ENCODE measurements around the gene CAB39.

Gene CAB39

GRCh38 chr2:230678451-230678850, 34.2 kb upstream of the CAB39 start:
- Histone ChIP-seq H4K91ac (ENCODE audit: low read length) (no peak overlapping the region), H3K36me3 (ENCODE audit: control insufficient read depth in 1 of 2, insufficient read depth in 2 of 2, low read depth in 1 of 2, low read length in 2 of 2) (no peaks in the 10 kb centered on the region), H3K9ac (ENCODE audit: low read length) (no peak overlapping the region), H3K18ac (ENCODE audit: low read depth in 1 of 2, low read length in 2 of 2) (no peak overlapping the region), H3K4me1 (ENCODE audit: control insufficient read depth, insufficient read depth, low read depth, low read length) (peaks cover 6% of the 10 kb centered on the region), H2BK120ac (ENCODE audit: low read depth, low read length) (no peak overlapping the region), H3K9me3 (ENCODE audit: control insufficient read depth, low read length) (no peaks in the 10 kb centered on the region), H2BK5ac (ENCODE audit: low read depth, low read length, poor library complexity, severe bottlenecking) (no peak overlapping the region), H3K27ac (ENCODE audit: low read length, poor library complexity, severe bottlenecking) (no peak overlapping the region), H3K27me3 (ENCODE audit: control insufficient read depth in 1 of 2, insufficient read depth in 1 of 2, low read length in 2 of 2) (no peaks in the 10 kb centered on the region), H3K4me2 (ENCODE audit: low read length, poor library complexity, severe bottlenecking) (no peak overlapping the region), H2AK5ac (ENCODE audit: low read length, severe bottlenecking) (no peak overlapping the region), H3K4ac (ENCODE audit: low read depth in 1 of 2, low read length in 2 of 2) (no peak overlapping the region), H2AFZ (ENCODE audit: low read depth, low read length) (no peak overlapping the region), H2BK12ac (ENCODE audit: low read length in 2 of 2) (no peak overlapping the region), H2BK15ac (ENCODE audit: low read depth, poor library complexity, severe bottlenecking) (no peak overlapping the region), H3K14ac (ENCODE audit: low read length in 2 of 2) (no peak overlapping the region), H3K79me1 (replicated peaks; ENCODE audit: low read length, poor library complexity, severe bottlenecking) (no peaks in the 10 kb centered on the region), H3K4me3 (ENCODE audit: insufficient read depth in 1 of 2, low read depth in 1 of 2, low read length in 2 of 2) (no peak overlapping the region), H4K8ac (ENCODE audit: low read length) (no peak overlapping the region), H3K23ac (ENCODE audit: low read length in 2 of 2) (no peak overlapping the region)
- no peak for DNase-seq

- H4K91ac ChIP-seq (ENCODE audit: low read length) = no peak overlapping the region
These were observed 32.0 kb upstream of the CAB39 start for GRCh38 chr2:230680463-230681170.

GRCh38 chr2:230681171-230681545, 31.5 kb upstream of the CAB39 start:
- Histone ChIP-seq H3K4me3 (ENCODE audit: insufficient read depth in 1 of 2, low read depth in 1 of 2, low read length in 2 of 2) (no peak overlapping the region), H3K27ac (ENCODE audit: low read length, poor library complexity, severe bottlenecking) (no peak overlapping the region), H3K18ac (ENCODE audit: low read depth in 1 of 2, low read length in 2 of 2) (no peak overlapping the region), H3K36me3 (ENCODE audit: control insufficient read depth in 1 of 2, insufficient read depth in 2 of 2, low read depth in 1 of 2, low read length in 2 of 2) (no peaks in the 10 kb centered on the region), H2AFZ (ENCODE audit: low read depth, low read length) (no peak overlapping the region), H3K4me1 (ENCODE audit: control insufficient read depth, insufficient read depth, low read depth, low read length) (peaks cover 10% of the 10 kb centered on the region), H2AK5ac (ENCODE audit: low read length, severe bottlenecking) (no peak overlapping the region), H3K14ac (ENCODE audit: low read length in 2 of 2) (no peak overlapping the region), H3K23ac (ENCODE audit: low read length in 2 of 2) (no peak overlapping the region), H4K91ac (ENCODE audit: low read length) (no peak overlapping the region), H3K4ac (ENCODE audit: low read depth in 1 of 2, low read length in 2 of 2) (no peak overlapping the region), H3K9me3 (ENCODE audit: control insufficient read depth, low read length) (no peaks in the 10 kb centered on the region), H2BK120ac (ENCODE audit: low read depth, low read length) (no peak overlapping the region), H2BK12ac (ENCODE audit: low read length in 2 of 2) (no peak overlapping the region), H3K9ac (ENCODE audit: low read length) (no peak overlapping the region), H2BK5ac (ENCODE audit: low read depth, low read length, poor library complexity, severe bottlenecking) (no peak overlapping the region), H3K4me2 (ENCODE audit: low read length, poor library complexity, severe bottlenecking) (no peak overlapping the region), H3K27me3 (ENCODE audit: control insufficient read depth in 1 of 2, insufficient read depth in 1 of 2, low read length in 2 of 2) (no peaks in the 10 kb centered on the region), H3K79me1 (replicated peaks; ENCODE audit: low read length, poor library complexity, severe bottlenecking) (no peaks in the 10 kb centered on the region), H2BK15ac (ENCODE audit: low read depth, poor library complexity, severe bottlenecking) (no peak overlapping the region), H4K8ac (ENCODE audit: low read length) (no peak overlapping the region)
- 84% methylated on average over 7 of the region's 7 CpGs for WGBS
- no peak for DNase-seq

More at GRCh38 chr2:230680463-230681170, 32.0 kb upstream of the CAB39 start:
- 88% methylated on average over 11 of the region's 11 CpGs for WGBS
- Histone ChIP-seq H2BK5ac (ENCODE audit: low read depth, low read length, poor library complexity, severe bottlenecking) (no peak overlapping the region), H3K27me3 (ENCODE audit: control insufficient read depth in 1 of 2, insufficient read depth in 1 of 2, low read length in 2 of 2) (no peaks in the 10 kb centered on the region), H3K14ac (ENCODE audit: low read length in 2 of 2) (no peak overlapping the region), H3K4me3 (ENCODE audit: insufficient read depth in 1 of 2, low read depth in 1 of 2, low read length in 2 of 2) (no peak overlapping the region), H3K18ac (ENCODE audit: low read depth in 1 of 2, low read length in 2 of 2) (no peak overlapping the region), H3K23ac (ENCODE audit: low read length in 2 of 2) (no peak overlapping the region), H3K9ac (ENCODE audit: low read length) (no peak overlapping the region), H2BK120ac (ENCODE audit: low read depth, low read length) (no peak overlapping the region), H2AK5ac (ENCODE audit: low read length, severe bottlenecking) (no peak overlapping the region), H3K79me1 (replicated peaks; ENCODE audit: low read length, poor library complexity, severe bottlenecking) (no peaks in the 10 kb centered on the region), H4K8ac (ENCODE audit: low read length) (no peak overlapping the region), H3K27ac (ENCODE audit: low read length, poor library complexity, severe bottlenecking) (no peak overlapping the region), H2AFZ (ENCODE audit: low read depth, low read length) (no peak overlapping the region), H3K4me1 (ENCODE audit: control insufficient read depth, insufficient read depth, low read depth, low read length) (peaks cover 11% of the 10 kb centered on the region), H3K9me3 (ENCODE audit: control insufficient read depth, low read length) (no peaks in the 10 kb centered on the region), H3K36me3 (ENCODE audit: control insufficient read depth in 1 of 2, insufficient read depth in 2 of 2, low read depth in 1 of 2, low read length in 2 of 2) (no peaks in the 10 kb centered on the region), H3K4me2 (ENCODE audit: low read length, poor library complexity, severe bottlenecking) (no peak overlapping the region), H2BK12ac (ENCODE audit: low read length in 2 of 2) (no peak overlapping the region), H2BK15ac (ENCODE audit: low read depth, poor library complexity, severe bottlenecking) (no peak overlapping the region), H3K4ac (ENCODE audit: low read depth in 1 of 2, low read length in 2 of 2) (no peak overlapping the region)
- DNase-seq = no peak

GRCh38 chr2:230682546-230682945, 30.1 kb upstream of the CAB39 start:
- Histone ChIP-seq H3K4me2 (ENCODE audit: low read length, poor library complexity, severe bottlenecking) (no peak overlapping the region), H2AFZ (ENCODE audit: low read depth, low read length) (no peak overlapping the region), H3K9me3 (ENCODE audit: control insufficient read depth, low read length) (no peaks in the 10 kb centered on the region), H4K91ac (ENCODE audit: low read length) (no peak overlapping the region), H3K14ac (ENCODE audit: low read length in 2 of 2) (no peak overlapping the region), H3K18ac (ENCODE audit: low read depth in 1 of 2, low read length in 2 of 2) (no peak overlapping the region), H2BK12ac (ENCODE audit: low read length in 2 of 2) (no peak overlapping the region), H3K4me1 (ENCODE audit: control insufficient read depth, insufficient read depth, low read depth, low read length) (peaks cover 5% of the 10 kb centered on the region), H2BK15ac (ENCODE audit: low read depth, poor library complexity, severe bottlenecking) (no peak overlapping the region), H3K4ac (ENCODE audit: low read depth in 1 of 2, low read length in 2 of 2) (no peak overlapping the region), H3K4me3 (ENCODE audit: insufficient read depth in 1 of 2, low read depth in 1 of 2, low read length in 2 of 2) (no peak overlapping the region), H2BK120ac (ENCODE audit: low read depth, low read length) (no peak overlapping the region), H3K27ac (ENCODE audit: low read length, poor library complexity, severe bottlenecking) (no peak overlapping the region), H3K23ac (ENCODE audit: low read length in 2 of 2) (no peak overlapping the region), H3K79me1 (replicated peaks; ENCODE audit: low read length, poor library complexity, severe bottlenecking) (no peaks in the 10 kb centered on the region), H3K27me3 (ENCODE audit: control insufficient read depth in 1 of 2, insufficient read depth in 1 of 2, low read length in 2 of 2) (no peaks in the 10 kb centered on the region), H3K9ac (ENCODE audit: low read length) (no peak overlapping the region), H2AK5ac (ENCODE audit: low read length, severe bottlenecking) (no peak overlapping the region), H2BK5ac (ENCODE audit: low read depth, low read length, poor library complexity, severe bottlenecking) (no peak overlapping the region), H4K8ac (ENCODE audit: low read length) (no peak overlapping the region), H3K36me3 (ENCODE audit: control insufficient read depth in 1 of 2, insufficient read depth in 2 of 2, low read depth in 1 of 2, low read length in 2 of 2) (no peaks in the 10 kb centered on the region)
- DNase-seq = no peak
- 94% methylated on average over 2 of the region's 3 CpGs for WGBS
